Measurements from ENCODE around the gene AIG1. TPM values are rescaled to one million over a fixed set of nuclear protein-coding genes. Genes with fewer than 3 reads are reported as not detected.

AIG1 gene
- total and polyA plus RNA-seq, 2 of the 13 experiments (the other 11 are each of a cell fraction or from before 2014, with no cell fraction given), result 115 to 197 TPM

DNA sequence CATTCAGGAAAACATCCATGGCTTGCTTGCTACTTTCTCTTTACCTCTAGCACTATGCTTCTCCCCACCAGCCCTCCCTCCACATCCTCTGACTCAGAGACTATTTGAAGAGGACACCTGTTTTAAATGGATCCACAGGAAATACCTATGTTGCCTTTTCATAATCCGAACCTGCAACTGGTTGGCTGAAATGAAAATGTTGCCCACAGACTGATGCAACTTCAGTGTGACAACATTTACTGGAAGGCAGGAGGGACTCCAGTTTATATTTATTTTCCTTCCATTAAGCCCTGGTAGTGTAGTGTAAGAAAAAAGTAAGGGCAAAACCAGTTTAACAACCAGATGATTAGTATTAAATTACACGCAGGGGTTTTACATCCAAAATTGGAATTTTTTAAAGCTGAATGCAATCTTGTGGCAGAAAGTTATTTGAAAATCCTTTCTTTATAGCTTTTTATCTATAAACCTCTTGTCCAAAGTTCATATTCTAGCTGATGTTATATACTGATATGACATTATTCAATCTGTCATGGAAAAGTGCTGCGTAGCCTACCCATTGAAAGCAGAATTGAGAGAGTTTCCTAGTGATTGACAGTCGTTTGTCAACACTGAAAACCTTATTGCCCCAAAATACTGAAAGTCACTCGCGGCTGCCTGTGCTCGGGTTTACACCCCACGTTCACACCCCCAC, 881 bp upstream of the AIG1 start (continued):
- TF ChIP-seq YEATS2 (CRISPR knock-in tag; IDR thresholded peaks at IDR 0.05; ENCODE audit: borderline replicate concordance) (peak; percentile 54; the same call in 1 of the 2 replicates), ELF3 (CRISPR knock-in tag; IDR thresholded peaks at IDR 0.05) (peak; percentile 80), ATF1 (CRISPR knock-in tag; IDR thresholded peaks at IDR 0.05) (no peak; the same call in 1 of the 2 replicates), FOXA3 (CRISPR knock-in tag; IDR thresholded peaks at IDR 0.05) (peak; percentile 81), RXRB (CRISPR knock-in tag; IDR thresholded peaks at IDR 0.05; ENCODE audit: borderline replicate concordance) (peak; percentile 78; the same call in 1 of the 2 replicates), POLR2AphosphoS5 (IDR thresholded peaks at IDR 0.05; ENCODE audit: low read depth, low read length) (peak; percentile 36; the same call in 1 of the 2 replicates), FOXA1 (IDR thresholded peaks at IDR 0.05) (no peak), FOXA1 (CRISPR knock-in tag; IDR thresholded peaks at IDR 0.05) (peak; percentile 78), TRIM24 (CRISPR knock-in tag; IDR thresholded peaks at IDR 0.05) (no peak), TARDBP (CRISPR knock-in tag; IDR thresholded peaks at IDR 0.05) (peak; percentile 70), HMG20B (CRISPR knock-in tag; conservative IDR thresholded peaks at IDR 0.05) (0 out of 2 replicates have a peak, but pooled peaks have one; percentile 18)
- TF ChIP-seq, protein P1, sequence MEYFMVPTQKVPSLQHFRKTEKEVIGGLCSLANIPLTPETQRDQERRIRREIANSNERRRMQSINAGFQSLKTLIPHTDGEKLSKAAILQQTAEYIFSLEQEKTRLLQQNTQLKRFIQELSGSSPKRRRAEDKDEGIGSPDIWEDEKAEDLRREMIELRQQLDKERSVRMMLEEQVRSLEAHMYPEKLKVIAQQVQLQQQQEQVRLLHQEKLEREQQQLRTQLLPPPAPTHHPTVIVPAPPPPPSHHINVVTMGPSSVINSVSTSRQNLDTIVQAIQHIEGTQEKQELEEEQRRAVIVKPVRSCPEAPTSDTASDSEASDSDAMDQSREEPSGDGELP (IDR thresholded peaks at IDR 0.05; ENCODE audit: borderline replicate concordance, low read depth), result peak; percentile 83; the same call in 1 of the 2 replicates
- TF ChIP-seq, protein P2, sequence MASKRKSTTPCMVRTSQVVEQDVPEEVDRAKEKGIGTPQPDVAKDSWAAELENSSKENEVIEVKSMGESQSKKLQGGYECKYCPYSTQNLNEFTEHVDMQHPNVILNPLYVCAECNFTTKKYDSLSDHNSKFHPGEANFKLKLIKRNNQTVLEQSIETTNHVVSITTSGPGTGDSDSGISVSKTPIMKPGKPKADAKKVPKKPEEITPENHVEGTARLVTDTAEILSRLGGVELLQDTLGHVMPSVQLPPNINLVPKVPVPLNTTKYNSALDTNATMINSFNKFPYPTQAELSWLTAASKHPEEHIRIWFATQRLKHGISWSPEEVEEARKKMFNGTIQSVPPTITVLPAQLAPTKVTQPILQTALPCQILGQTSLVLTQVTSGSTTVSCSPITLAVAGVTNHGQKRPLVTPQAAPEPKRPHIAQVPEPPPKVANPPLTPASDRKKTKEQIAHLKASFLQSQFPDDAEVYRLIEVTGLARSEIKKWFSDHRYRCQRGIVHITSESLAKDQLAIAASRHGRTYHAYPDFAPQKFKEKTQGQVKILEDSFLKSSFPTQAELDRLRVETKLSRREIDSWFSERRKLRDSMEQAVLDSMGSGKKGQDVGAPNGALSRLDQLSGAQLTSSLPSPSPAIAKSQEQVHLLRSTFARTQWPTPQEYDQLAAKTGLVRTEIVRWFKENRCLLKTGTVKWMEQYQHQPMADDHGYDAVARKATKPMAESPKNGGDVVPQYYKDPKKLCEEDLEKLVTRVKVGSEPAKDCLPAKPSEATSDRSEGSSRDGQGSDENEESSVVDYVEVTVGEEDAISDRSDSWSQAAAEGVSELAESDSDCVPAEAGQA (IDR thresholded peaks at IDR 0.05; ENCODE audit: low read depth), result 0 out of 2 replicates have a peak, but pooled peaks have one; percentile 33
- TF ChIP-seq, protein P2 (CRISPR knock-in tag; IDR thresholded peaks at IDR 0.05; ENCODE audit: borderline replicate concordance), result 0 out of 2 replicates have a peak, but pooled peaks have one; percentile 83
- TF ChIP-seq, protein P3, sequence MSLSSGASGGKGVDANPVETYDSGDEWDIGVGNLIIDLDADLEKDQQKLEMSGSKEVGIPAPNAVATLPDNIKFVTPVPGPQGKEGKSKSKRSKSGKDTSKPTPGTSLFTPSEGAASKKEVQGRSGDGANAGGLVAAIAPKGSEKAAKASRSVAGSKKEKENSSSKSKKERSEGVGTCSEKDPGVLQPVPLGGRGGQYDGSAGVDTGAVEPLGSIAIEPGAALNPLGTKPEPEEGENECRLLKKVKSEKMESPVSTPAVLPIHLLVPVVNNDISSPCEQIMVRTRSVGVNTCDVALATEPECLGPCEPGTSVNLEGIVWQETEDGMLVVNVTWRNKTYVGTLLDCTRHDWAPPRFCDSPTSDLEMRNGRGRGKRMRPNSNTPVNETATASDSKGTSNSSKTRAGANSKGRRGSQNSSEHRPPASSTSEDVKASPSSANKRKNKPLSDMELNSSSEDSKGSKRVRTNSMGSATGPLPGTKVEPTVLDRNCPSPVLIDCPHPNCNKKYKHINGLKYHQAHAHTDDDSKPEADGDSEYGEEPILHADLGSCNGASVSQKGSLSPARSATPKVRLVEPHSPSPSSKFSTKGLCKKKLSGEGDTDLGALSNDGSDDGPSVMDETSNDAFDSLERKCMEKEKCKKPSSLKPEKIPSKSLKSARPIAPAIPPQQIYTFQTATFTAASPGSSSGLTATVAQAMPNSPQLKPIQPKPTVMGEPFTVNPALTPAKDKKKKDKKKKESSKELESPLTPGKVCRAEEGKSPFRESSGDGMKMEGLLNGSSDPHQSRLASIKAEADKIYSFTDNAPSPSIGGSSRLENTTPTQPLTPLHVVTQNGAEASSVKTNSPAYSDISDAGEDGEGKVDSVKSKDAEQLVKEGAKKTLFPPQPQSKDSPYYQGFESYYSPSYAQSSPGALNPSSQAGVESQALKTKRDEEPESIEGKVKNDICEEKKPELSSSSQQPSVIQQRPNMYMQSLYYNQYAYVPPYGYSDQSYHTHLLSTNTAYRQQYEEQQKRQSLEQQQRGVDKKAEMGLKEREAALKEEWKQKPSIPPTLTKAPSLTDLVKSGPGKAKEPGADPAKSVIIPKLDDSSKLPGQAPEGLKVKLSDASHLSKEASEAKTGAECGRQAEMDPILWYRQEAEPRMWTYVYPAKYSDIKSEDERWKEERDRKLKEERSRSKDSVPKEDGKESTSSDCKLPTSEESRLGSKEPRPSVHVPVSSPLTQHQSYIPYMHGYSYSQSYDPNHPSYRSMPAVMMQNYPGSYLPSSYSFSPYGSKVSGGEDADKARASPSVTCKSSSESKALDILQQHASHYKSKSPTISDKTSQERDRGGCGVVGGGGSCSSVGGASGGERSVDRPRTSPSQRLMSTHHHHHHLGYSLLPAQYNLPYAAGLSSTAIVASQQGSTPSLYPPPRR (CRISPR knock-in tag; IDR thresholded peaks at IDR 0.05; ENCODE audit: borderline replicate concordance), result 0 out of 2 replicates have a peak, but pooled peaks have one; percentile 4
- TF ChIP-seq, protein P4, sequence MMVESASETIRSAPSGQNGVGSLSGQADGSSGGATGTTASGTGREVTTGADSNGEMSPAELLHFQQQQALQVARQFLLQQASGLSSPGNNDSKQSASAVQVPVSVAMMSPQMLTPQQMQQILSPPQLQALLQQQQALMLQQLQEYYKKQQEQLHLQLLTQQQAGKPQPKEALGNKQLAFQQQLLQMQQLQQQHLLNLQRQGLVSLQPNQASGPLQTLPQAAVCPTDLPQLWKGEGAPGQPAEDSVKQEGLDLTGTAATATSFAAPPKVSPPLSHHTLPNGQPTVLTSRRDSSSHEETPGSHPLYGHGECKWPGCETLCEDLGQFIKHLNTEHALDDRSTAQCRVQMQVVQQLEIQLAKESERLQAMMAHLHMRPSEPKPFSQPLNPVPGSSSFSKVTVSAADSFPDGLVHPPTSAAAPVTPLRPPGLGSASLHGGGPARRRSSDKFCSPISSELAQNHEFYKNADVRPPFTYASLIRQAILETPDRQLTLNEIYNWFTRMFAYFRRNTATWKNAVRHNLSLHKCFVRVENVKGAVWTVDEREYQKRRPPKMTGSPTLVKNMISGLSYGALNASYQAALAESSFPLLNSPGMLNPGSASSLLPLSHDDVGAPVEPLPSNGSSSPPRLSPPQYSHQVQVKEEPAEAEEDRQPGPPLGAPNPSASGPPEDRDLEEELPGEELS (CRISPR knock-in tag; IDR thresholded peaks at IDR 0.05), result peak; percentile 70

All from HepG2 (cell line).